Activated naive CD8-positive, alpha-beta T cell treated with anti-CD3 and anti-CD28 coated beads, Interleukin-2, amount 50 U/mL, for 24 hours (primary cell): ENCODE data around the gene PKD1L1.
A peak's percentile ranks its signal among the peaks of the same experiment; 100 is the strongest.
"Not testable (repeated sequence)": the region's sequence is repeated elsewhere in the genome, so short reads cannot be mapped to it uniquely, and the experiment has no call there.

Experiments
- ATAC-seq: fragments of 150-1000 bp; cut with Tn5 transposase; one replicate; pipeline ENCODE4 v1.10.0; 2021
- DNase-seq: peaks from one replicate; pipeline ENCODE4 v3.0.0; 2021
- H3K27ac Mint-ChIP-seq: one replicate; pipeline ENCODE4 v1.8.0; 2021; ENCODE audit warnings: mild to moderate bottlenecking, mixed read lengths
- H3K27me3 Mint-ChIP-seq: one replicate; pipeline ENCODE4 v1.8.0; 2021; ENCODE audit warnings: mixed read lengths
- H3K36me3 Mint-ChIP-seq: one replicate; pipeline ENCODE4 v1.8.0; 2021; ENCODE audit warnings: low read depth, mixed read lengths
- H3K4me1 Mint-ChIP-seq: one replicate; pipeline ENCODE4 v1.8.0; 2021; ENCODE audit warnings: mixed read lengths
- H3K4me3 Mint-ChIP-seq: one replicate; pipeline ENCODE4 v1.8.0; 2021; ENCODE audit warnings: mild to moderate bottlenecking, moderate library complexity, mixed read lengths
- H3K9me3 Mint-ChIP-seq: one replicate; pipeline ENCODE4 v1.8.0; 2021; ENCODE audit warnings: mixed read lengths

The PKD1L1 gene

GRCh38 chr7:47948141-47948790 lies at the start of gene PKD1L1:
TSS of gene PKD1L1 (minus strand) at chr7:47948466. CDS start at chr7:47948440, 26 bp downstream.
- Mint-ChIP-seq H3K4me3 (no peak within 1 kb of the TSS), H3K4me1 (peaks cover 2% of the 10 kb centered on the region), H3K27me3 (no peaks in the 10 kb centered on the region)

GRCh38 chr7:47992446-47992845 lies 44.2 kb upstream of the PKD1L1 start:
- Mint-ChIP-seq H3K27me3 (no peaks in the 10 kb centered on the region), H3K4me3 (peak overlapping the region; percentile 88), H3K4me1 (peaks cover 18% of the 10 kb centered on the region), H3K9me3 (peaks cover 10% of the 10 kb centered on the region), H3K36me3 (no peaks in the 10 kb centered on the region), H3K27ac (peak overlapping the region; percentile 91)
- no peak for DNase-seq
- no peak for ATAC-seq

More at GRCh38 chr7:47948141-47948790, at the start of gene PKD1L1:
- Mint-ChIP-seq H3K36me3 (no peaks in the 10 kb centered on the region), H3K27ac (no peak within 1 kb of the TSS), H3K9me3 (no peaks in the 10 kb centered on the region)
- DNase-seq: no peak
- no peak for ATAC-seq

- Mint-ChIP-seq H3K9me3 (peaks cover 10% of the 10 kb centered on the region), H3K36me3 (no peaks in the 10 kb centered on the region), H3K27ac (peak overlapping the region; percentile 91), H3K4me3 (peak overlapping the region; percentile 88), H3K4me1 (peaks cover 18% of the 10 kb centered on the region), H3K27me3 (no peaks in the 10 kb centered on the region)
- peak; percentile 89 for DNase-seq
- peak; percentile 98 for ATAC-seq
Measured at GRCh38 chr7:47991741-47992311, 43.6 kb upstream of the PKD1L1 start.

GRCh38 chr7:47991270-47991669 lies 43.0 kb upstream of the PKD1L1 start:
- Mint-ChIP-seq H3K27me3 (no peaks in the 10 kb centered on the region), H3K4me3 (peak overlapping the region; percentile 88), H3K9me3 (peaks cover 10% of the 10 kb centered on the region), H3K36me3 (no peaks in the 10 kb centered on the region), H3K27ac (peak overlapping the region; percentile 91), H3K4me1 (peaks cover 18% of the 10 kb centered on the region)
- DNase-seq: no peak
- no peak for ATAC-seq

- H3K9me3 Mint-ChIP-seq: peaks cover 10% of the 10 kb centered on the region
- DNase-seq (no peak), ATAC-seq (no peak)
- peaks cover 18% of the 10 kb centered on the region for H3K4me1 Mint-ChIP-seq
- H3K4me3 Mint-ChIP-seq: no peak overlapping the region
- H3K36me3 Mint-ChIP-seq: no peaks in the 10 kb centered on the region
- no peaks in the 10 kb centered on the region for H3K27me3 Mint-ChIP-seq
- no peak overlapping the region for H3K27ac Mint-ChIP-seq
Measured at GRCh38 chr7:47990592-47990991, 42.3 kb upstream of the PKD1L1 start.

- not testable (repeated sequence) for H3K4me3 Mint-ChIP-seq, ATAC-seq, H3K27ac Mint-ChIP-seq, DNase-seq, H3K36me3 Mint-ChIP-seq, H3K27me3 Mint-ChIP-seq, H3K9me3 Mint-ChIP-seq
- H3K4me1 Mint-ChIP-seq: peaks cover 18% of the 10 kb centered on the region
Measured at GRCh38 chr7:47989607-47990400, 41.5 kb upstream of the PKD1L1 start.

- Mint-ChIP-seq H3K4me1 (peaks cover 18% of the 10 kb centered on the region), H3K4me3 (no peak overlapping the region), H3K27me3 (no peaks in the 10 kb centered on the region), H3K9me3 (no peaks in the 10 kb centered on the region), H3K36me3 (no peaks in the 10 kb centered on the region), H3K27ac (no peak overlapping the region)
- no peak for ATAC-seq
- DNase-seq: no peak
Measured at GRCh38 chr7:47988496-47989386, 40.5 kb upstream of the PKD1L1 start.

- Mint-ChIP-seq H3K4me1 (peaks cover 21% of the 10 kb centered on the region), H3K4me3 (no peak overlapping the region), H3K27ac (no peak overlapping the region), H3K9me3 (no peaks in the 10 kb centered on the region), H3K36me3 (peaks cover 11% of the 10 kb centered on the region), H3K27me3 (no peaks in the 10 kb centered on the region)
- DNase-seq (no peak), ATAC-seq (no peak)
Measured at GRCh38 chr7:47982610-47983009, 34.3 kb upstream of the PKD1L1 start.

- not testable (repeated sequence) for H3K27ac Mint-ChIP-seq, ATAC-seq, H3K4me3 Mint-ChIP-seq, DNase-seq, H3K27me3 Mint-ChIP-seq, H3K9me3 Mint-ChIP-seq
- peaks cover 24% of the 10 kb centered on the region for H3K36me3 Mint-ChIP-seq
- H3K4me1 Mint-ChIP-seq: peaks cover 27% of the 10 kb centered on the region
Measured at GRCh38 chr7:47980648-47981047, 32.4 kb upstream of the PKD1L1 start.

- Mint-ChIP-seq H3K27me3 (no peaks in the 10 kb centered on the region), H3K4me3 (peak overlapping the region; percentile 97), H3K4me1 (peaks cover 29% of the 10 kb centered on the region), H3K27ac (peak overlapping the region; percentile 98), H3K9me3 (no peaks in the 10 kb centered on the region), H3K36me3 (peaks cover 32% of the 10 kb centered on the region)
- ATAC-seq: no peak
- DNase-seq: no peak
Measured at GRCh38 chr7:47979832-47980181, 31.5 kb upstream of the PKD1L1 start.

- H3K27me3 Mint-ChIP-seq: no peaks in the 10 kb centered on the region
- ATAC-seq (peak; percentile 99), DNase-seq (peak; percentile 96)
- peaks cover 35% of the 10 kb centered on the region for H3K36me3 Mint-ChIP-seq
- peaks cover 33% of the 10 kb centered on the region for H3K4me1 Mint-ChIP-seq
- no peaks in the 10 kb centered on the region for H3K9me3 Mint-ChIP-seq
- H3K27ac Mint-ChIP-seq: peak within 1 kb of the TSS; percentile 98
- H3K4me3 Mint-ChIP-seq: peak within 1 kb of the TSS; percentile 97
Measured at GRCh38 chr7:47979145-47979831, 31.0 kb upstream of the PKD1L1 start, which contains the start of gene HUS1. TSS of gene HUS1 (minus strand) at chr7:47979615. CDS start at chr7:47979519, 96 bp downstream.

GRCh38 chr7:47978790-47979144 lies 30.5 kb upstream of the PKD1L1 start:
- Mint-ChIP-seq H3K27ac (peak overlapping the region; percentile 98), H3K36me3 (peaks cover 38% of the 10 kb centered on the region), H3K4me1 (peaks cover 38% of the 10 kb centered on the region), H3K27me3 (no peaks in the 10 kb centered on the region), H3K4me3 (peak overlapping the region; percentile 97), H3K9me3 (no peaks in the 10 kb centered on the region)
- ATAC-seq: no peak
- DNase-seq: no peak

GRCh38 chr7:47973739-47974138 lies 25.5 kb upstream of the PKD1L1 start:
- no peaks in the 10 kb centered on the region for H3K27me3 Mint-ChIP-seq
- no peak overlapping the region for H3K4me3 Mint-ChIP-seq
- H3K4me1 Mint-ChIP-seq: peaks cover 51% of the 10 kb centered on the region
- H3K27ac Mint-ChIP-seq: peak overlapping the region; percentile 65
- DNase-seq: no peak
- H3K36me3 Mint-ChIP-seq: peaks cover 67% of the 10 kb centered on the region
- ATAC-seq: peak; percentile 74
- no peaks in the 10 kb centered on the region for H3K9me3 Mint-ChIP-seq

GRCh38 chr7:47970761-47971160 lies 22.5 kb upstream of the PKD1L1 start:
- Mint-ChIP-seq H3K27ac (peak overlapping the region; percentile 68), H3K27me3 (no peaks in the 10 kb centered on the region), H3K4me1 (peaks cover 34% of the 10 kb centered on the region), H3K36me3 (peaks cover 59% of the 10 kb centered on the region), H3K4me3 (no peak overlapping the region), H3K9me3 (no peaks in the 10 kb centered on the region)
- no peak for ATAC-seq
- DNase-seq: no peak
